Mesothelial cell of epicardium (in vitro differentiated cells): Measurements from ENCODE around the gene PGA4. TPM values are rescaled to one million over a fixed set of nuclear protein-coding genes. Genes with fewer than 3 reads are reported as not detected.
"Not testable (repeated sequence)": the region's sequence is repeated elsewhere in the genome, so short reads cannot be mapped to it uniquely, and the experiment has no call there.

Experiments used
- DNase-seq, 2 experiments: peaks; one replicate each; pipeline ENCODE4 v3.0.0; 2021; ENCODE audit warnings: low spot score in 2 of 2; ENCODE audit not compliant: unreplicated experiment in 2 of 2
- H3K27ac Mint-ChIP-seq: 2 replicates; pipeline ENCODE4 v1.8.0; 2021; ENCODE audit warnings: mixed read lengths
- H3K27me3 Mint-ChIP-seq: 2 replicates; pipeline ENCODE4 v1.8.0; 2021; ENCODE audit warnings: low read depth, mixed read lengths
- H3K36me3 Mint-ChIP-seq: 2 replicates; pipeline ENCODE4 v1.8.0; 2021; ENCODE audit warnings: mixed read lengths
- H3K4me1 Mint-ChIP-seq: 2 replicates; pipeline ENCODE4 v1.8.0; 2021; ENCODE audit warnings: mixed read lengths
- H3K4me3 Mint-ChIP-seq: 2 replicates; pipeline ENCODE4 v1.8.0; 2021; ENCODE audit warnings: mild to moderate bottlenecking, moderate library complexity, mixed read lengths
- H3K9me3 Mint-ChIP-seq: 2 replicates; pipeline ENCODE4 v1.8.0; 2021; ENCODE audit warnings: mixed read lengths
- total RNA-seq: library from RNA; stranded (reverse); gene quantifications from 3 replicates; pipeline ENCODE4 v1.2.1, GENCODE V29; 2021
- TF ChIP-seq, protein P1 (sequence below): fragments of 200-600 bp; sonication (generic); IDR thresholded peaks from one replicate; pipeline ENCODE4 v1.5.0; 2021; ENCODE audit warnings: antibody characterized with exemption; ENCODE audit not compliant: unreplicated experiment

Gene PGA4
- total RNA-seq, 1 donor from 2014 or later = not detected

DNA sequence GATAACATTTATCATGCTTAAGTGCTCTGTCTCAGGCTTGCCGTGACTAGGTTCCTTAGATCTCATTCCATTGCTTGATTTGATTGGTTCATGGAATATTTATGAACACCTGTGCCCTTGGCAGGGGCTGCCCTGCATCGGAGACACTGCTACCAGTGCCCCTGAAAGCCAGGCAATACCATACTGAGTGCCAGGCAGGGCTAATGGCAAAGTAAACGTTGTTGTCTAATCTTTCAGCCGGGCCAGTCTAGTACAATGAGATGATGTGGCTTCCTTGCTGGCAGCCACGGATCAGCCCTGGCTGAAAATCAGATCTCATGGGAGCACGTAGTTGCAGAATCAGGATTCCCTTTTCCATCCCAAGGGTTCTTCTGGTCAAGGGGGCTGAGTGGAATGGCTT, 23.8 kb upstream of the PGA4 start:
- DNase-seq = no peak
- Mint-ChIP-seq H3K4me3 (no peak overlapping the region), H3K27me3 (peaks cover 30% of the 10 kb centered on the region), H3K4me1 (no peaks in the 10 kb centered on the region), H3K36me3 (no peaks in the 10 kb centered on the region), H3K9me3 (peaks cover 3% of the 10 kb centered on the region), H3K27ac (no peak overlapping the region)
- TF ChIP-seq, protein P1, sequence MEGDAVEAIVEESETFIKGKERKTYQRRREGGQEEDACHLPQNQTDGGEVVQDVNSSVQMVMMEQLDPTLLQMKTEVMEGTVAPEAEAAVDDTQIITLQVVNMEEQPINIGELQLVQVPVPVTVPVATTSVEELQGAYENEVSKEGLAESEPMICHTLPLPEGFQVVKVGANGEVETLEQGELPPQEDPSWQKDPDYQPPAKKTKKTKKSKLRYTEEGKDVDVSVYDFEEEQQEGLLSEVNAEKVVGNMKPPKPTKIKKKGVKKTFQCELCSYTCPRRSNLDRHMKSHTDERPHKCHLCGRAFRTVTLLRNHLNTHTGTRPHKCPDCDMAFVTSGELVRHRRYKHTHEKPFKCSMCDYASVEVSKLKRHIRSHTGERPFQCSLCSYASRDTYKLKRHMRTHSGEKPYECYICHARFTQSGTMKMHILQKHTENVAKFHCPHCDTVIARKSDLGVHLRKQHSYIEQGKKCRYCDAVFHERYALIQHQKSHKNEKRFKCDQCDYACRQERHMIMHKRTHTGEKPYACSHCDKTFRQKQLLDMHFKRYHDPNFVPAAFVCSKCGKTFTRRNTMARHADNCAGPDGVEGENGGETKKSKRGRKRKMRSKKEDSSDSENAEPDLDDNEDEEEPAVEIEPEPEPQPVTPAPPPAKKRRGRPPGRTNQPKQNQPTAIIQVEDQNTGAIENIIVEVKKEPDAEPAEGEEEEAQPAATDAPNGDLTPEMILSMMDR = no peak

DNA sequence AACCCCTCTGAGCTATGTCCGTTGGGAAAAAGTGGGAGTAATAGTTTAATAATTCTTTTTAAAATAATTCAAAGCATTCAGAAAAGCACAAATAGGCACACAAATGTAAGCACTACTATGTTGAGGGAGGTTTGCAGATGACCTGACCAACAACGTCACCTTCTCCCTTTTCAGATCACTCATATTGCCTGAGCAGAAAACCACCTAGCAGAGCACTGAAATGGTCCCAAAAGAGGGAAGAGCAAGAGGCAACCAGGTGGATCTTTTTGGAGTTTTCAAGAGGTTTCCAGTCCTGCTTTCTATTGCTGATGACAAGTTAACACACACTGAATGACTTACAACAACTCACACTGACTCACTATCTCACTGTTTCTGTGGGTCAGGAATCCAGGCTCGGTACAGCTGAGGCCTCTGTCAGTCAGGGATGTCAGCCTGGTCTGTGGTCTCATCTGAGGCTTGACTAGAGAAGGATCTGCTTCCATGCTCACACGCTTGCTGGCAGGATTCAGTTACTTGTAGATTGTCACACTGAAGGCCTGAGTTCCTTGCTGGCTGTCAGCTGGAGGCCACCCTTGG, 23.1 kb upstream of the PGA4 start:
- Mint-ChIP-seq H3K4me1 (no peaks in the 10 kb centered on the region), H3K9me3 (peaks cover 3% of the 10 kb centered on the region), H3K36me3 (no peaks in the 10 kb centered on the region), H3K27me3 (peaks cover 31% of the 10 kb centered on the region), H3K4me3 (no peak overlapping the region), H3K27ac (no peak overlapping the region)
- no peak for DNase-seq
- TF ChIP-seq, protein P1 = no peak

DNA sequence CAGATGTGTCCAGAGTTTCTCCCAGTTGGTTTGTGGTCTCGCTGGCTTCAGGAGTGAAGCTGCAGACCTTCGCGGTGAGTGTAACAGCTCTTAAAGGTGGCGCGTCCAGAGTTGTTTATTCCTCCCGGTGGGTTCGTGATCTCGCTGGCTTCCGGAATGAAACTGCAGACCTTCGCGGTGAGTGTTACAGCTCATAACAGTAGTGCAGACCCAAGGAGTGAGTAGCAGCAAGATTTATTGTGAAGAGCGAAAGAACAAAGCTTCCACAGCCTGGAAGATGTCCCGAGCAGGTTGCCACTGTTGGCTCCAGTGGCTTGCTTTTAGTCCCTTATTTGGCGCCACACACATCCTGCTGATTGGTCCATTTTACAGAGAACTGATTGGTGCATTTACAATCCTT, 20.7 kb upstream of the PGA4 start:
- Mint-ChIP-seq H3K36me3 (no peaks in the 10 kb centered on the region), H3K4me3 (no peak overlapping the region), H3K27ac (no peak overlapping the region), H3K4me1 (no peaks in the 10 kb centered on the region), H3K27me3 (peaks cover 37% of the 10 kb centered on the region), H3K9me3 (peaks cover 3% of the 10 kb centered on the region)
- TF ChIP-seq, protein P1 = no peak
- DNase-seq = no peak

DNA sequence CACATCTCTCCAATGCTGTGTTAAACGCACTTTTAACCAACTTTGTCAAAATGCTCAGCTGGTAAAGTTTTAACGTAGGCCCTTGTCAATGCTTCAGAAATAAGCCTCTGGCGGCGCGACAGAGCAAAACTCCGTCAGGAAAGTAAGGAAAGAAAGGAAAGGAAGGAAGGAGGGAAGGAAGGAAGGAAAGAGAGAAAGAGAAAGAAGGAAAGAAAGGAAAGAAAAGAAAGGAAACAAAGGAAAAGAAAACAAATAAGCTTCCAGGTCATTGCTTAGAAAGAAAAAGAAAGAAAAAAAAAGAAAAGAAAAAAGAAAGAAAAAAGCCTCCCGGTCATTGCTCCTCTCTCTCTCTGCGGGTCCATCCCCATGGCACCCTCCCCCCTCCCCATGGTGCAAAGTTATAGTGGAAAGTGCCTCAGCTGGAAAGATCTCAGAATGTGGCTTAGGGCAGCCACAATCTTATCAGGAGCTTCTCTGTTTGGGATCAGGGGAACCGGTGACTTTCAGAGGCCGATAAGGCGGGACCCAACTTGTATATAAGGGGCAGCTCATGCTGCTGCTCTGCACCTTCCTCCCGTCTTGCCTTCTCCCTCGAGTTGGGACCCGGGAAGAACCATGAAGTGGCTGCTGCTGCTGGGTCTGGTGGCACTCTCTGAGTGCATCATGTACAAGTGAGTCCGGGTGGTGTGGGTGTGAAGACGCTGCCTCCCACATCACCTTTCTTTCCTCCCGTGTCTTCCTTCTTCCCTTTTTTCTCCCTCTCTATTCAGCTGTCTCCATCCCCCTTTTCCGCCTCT, 19.0 kb upstream of the PGA4 start, which contains the start of gene PGA3:
Gene PGA3 (plus strand): TSS at position 566 of the 797 bp plus-strand sequence. CDS start 50 bp downstream, at position 616.
- DNase-seq, H3K27ac Mint-ChIP-seq: not testable (repeated sequence)

DNA sequence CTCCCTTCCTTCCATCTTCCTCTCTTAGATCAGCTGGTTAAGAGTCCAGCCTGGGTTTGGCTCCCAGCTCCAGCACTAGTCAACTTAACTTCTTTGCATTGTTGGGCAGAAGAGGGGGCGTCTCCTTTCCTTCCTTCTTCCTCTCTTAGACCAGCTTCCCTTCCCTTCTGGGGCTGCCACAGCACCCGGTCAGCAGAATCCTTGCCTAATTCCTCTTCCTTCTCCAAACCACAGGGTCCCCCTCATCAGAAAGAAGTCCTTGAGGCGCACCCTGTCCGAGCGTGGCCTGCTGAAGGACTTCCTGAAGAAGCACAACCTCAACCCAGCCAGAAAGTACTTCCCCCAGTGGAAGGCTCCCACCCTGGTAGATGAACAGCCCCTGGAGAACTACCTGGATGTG, 18.3 kb upstream of the PGA4 start:
- not testable (repeated sequence) for DNase-seq, H3K4me3 Mint-ChIP-seq, H3K27ac Mint-ChIP-seq, H3K36me3 Mint-ChIP-seq, H3K4me1 Mint-ChIP-seq, H3K9me3 Mint-ChIP-seq
- peaks cover 34% of the 10 kb centered on the region for H3K27me3 Mint-ChIP-seq

More for the DNA sequence above, 19.0 kb upstream of the PGA4 start, which contains the start of gene PGA3:
- H3K4me1 Mint-ChIP-seq, H3K36me3 Mint-ChIP-seq, H3K4me3 Mint-ChIP-seq, H3K9me3 Mint-ChIP-seq: not testable (repeated sequence)
- peaks cover 37% of the 10 kb centered on the region for H3K27me3 Mint-ChIP-seq

DNA sequence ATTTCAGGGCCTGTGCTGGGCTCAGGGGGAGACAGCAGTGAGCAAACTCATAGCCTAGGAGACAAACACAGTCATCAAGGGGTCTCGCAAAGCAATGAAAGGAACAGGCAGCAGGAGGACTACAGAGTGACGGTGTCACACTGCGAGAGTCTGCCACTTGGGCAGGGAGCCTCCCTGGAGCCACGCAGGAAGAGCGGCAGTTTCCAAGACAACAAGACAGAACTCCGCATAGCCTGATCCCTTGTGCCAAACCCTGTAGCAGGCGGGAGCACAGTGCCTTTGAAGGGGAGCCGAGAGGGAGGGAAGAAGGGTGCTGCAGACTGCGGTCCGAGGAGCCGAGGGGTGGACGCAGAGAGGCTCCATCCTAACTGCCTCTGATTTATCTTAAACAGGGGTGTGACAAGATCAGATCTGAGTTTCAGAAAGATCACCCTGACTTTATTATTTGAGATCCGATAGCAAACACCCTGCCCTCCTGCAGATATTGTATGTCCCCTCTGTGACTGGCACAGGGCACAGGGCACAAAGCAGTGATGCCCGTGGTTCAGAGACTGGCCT, 17.6 kb upstream of the PGA4 start:
- H3K36me3 Mint-ChIP-seq, H3K9me3 Mint-ChIP-seq, H3K4me3 Mint-ChIP-seq, H3K27ac Mint-ChIP-seq, DNase-seq, H3K4me1 Mint-ChIP-seq: not testable (repeated sequence)
- H3K27me3 Mint-ChIP-seq = peaks cover 30% of the 10 kb centered on the region

DNA sequence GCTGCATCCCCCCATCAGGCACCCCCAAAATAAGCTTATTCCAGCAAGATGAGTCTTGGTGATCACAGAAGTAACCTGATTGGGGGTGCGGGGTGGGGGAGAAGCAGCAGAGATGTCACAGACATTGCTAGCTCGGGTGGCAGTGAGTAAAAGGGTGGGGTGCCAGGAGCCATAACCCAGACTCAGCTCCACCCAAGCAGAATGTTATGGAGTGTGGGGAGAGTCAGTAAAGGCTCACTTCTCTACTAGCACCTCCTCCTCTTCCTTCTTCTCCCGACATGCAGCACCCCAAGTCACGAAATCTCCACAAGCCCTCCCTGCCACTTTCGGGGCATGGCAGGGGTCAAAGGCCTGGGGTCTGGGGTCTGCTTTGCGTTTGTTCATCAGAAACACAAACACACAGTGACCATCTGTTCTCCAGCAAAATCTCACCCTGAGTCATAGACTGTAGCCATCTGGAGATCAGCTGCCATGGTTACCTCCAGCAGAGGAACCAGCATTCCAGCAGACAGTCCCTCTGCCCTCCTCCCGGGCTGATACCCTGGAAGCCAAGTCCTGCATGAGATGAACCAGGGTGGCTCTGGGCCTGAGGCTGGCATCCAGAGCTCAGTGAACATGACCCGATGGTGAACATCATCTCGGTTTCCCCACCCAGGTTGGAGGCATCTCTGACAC, 14.4 kb upstream of the PGA4 start:
- H3K36me3 Mint-ChIP-seq, H3K27ac Mint-ChIP-seq, H3K9me3 Mint-ChIP-seq, H3K4me3 Mint-ChIP-seq, H3K4me1 Mint-ChIP-seq, DNase-seq: not testable (repeated sequence)
- peaks cover 14% of the 10 kb centered on the region for H3K27me3 Mint-ChIP-seq

DNA sequence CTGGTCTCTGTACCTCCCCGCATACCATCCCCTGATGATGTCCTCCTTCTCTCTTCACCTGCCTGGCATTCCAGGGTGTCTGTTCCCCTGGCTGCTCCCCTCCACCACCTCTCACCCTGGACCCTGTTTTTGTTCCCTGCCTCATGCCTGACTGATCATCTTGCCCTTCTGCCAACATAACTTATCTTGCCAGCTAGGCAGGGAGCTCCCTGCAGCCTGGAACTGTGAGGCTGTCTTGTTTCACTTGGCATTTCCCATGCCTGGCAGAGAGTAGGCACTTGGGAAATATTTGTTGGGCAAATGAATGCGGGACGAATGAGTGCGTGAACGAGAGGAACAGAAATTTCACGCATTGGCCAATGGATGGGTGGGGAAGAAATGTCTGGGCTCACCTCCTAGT, 11.5 kb upstream of the PGA4 start:
- not testable (repeated sequence) for H3K27me3 Mint-ChIP-seq, H3K4me3 Mint-ChIP-seq, DNase-seq, H3K27ac Mint-ChIP-seq, H3K36me3 Mint-ChIP-seq, H3K9me3 Mint-ChIP-seq, H3K4me1 Mint-ChIP-seq

DNA sequence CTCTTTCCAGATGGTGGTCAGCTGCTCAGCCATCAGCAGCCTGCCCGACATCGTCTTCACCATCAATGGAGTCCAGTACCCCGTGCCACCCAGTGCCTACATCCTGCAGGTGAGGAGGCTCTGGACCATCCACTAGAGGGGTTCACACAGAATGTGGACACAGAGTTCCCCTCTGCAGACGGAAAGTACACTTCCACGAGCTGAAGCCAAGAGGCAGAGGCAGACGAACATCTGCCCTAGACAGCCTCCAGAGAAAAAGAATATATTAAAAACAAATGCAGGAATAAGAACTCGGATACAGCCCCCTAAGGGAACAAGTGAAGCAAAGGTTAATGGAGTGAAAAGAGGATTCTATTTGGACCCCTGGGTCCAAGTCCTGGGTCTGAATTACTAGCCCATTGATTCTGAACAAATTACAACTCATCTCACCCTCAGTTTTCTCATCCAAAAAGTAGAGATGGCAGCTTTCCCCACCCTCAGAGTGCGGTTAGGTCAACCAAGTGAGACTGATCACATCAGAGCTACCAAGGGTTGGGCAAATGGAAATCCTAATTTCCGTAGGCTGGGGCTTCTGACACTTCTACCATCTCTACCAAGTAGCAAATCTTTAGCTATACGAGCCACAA, 10.7 kb upstream of the PGA4 start:
- not testable (repeated sequence) for H3K36me3 Mint-ChIP-seq, H3K4me3 Mint-ChIP-seq, DNase-seq, H3K27ac Mint-ChIP-seq, H3K27me3 Mint-ChIP-seq, H3K4me1 Mint-ChIP-seq, H3K9me3 Mint-ChIP-seq

DNA sequence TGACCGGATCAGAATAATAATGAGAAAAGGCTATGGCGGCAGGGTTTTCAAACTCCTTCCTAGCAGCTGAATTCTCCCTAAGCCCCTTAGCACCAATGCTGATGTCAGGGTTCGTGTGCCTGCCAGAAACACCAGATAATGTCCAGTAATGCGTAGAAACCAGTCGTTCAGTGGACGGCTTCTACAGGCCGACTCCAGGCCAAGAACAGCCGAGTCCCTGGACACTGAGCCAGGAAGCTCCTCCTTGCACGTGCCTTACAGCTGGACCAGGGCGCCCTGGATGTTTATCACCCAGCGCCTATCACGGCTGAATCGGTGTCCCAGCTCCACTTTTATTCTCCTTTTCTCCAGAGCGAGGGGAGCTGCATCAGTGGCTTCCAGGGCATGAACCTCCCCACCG, 9.9 kb upstream of the PGA4 start:
- not testable (repeated sequence) for H3K4me3 Mint-ChIP-seq, H3K4me1 Mint-ChIP-seq, H3K27ac Mint-ChIP-seq, H3K36me3 Mint-ChIP-seq, H3K9me3 Mint-ChIP-seq, DNase-seq, H3K27me3 Mint-ChIP-seq
